ENCODE results near the gene ARHGAP23.

DNA sequence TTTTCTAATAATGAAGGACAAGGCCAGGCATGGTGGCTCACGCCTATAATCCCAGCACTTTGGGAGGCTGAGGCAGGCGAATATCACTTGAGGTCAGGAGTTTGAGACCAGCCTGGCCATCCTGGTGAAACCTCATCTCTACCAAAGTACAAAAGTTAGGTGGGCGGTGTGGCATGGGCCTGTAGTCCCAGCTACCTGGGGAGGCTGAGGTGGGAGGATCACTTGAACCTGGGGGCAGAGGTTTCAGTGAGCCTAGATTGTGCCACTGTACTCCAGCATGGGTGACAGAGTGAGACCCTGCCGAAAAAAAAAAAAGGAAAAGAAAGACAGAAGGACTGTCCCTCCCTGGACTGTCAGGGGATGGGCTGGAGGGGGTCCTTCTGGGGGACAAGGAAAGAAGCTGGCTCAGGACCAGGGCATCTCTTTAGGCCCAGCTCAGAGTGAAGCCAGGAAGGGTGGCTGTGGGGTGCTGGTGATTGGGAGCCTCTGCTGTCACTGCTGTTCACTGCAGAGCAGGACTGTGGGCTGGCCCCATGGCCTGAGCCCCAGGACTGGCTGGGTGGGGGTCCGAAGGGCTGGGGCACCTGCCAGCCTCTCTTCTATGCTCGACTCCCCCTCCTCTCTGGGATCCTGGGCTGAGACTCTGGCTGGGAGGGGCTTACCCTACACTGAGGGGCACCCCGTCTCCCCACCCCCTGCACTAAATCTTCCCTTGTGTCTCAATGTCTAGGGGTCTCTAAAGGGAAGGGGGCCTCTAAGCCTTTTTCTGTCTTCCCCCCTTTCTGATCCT is 909 bp upstream of the ARHGAP23 start:
- TF ChIP-seq, protein P1, sequence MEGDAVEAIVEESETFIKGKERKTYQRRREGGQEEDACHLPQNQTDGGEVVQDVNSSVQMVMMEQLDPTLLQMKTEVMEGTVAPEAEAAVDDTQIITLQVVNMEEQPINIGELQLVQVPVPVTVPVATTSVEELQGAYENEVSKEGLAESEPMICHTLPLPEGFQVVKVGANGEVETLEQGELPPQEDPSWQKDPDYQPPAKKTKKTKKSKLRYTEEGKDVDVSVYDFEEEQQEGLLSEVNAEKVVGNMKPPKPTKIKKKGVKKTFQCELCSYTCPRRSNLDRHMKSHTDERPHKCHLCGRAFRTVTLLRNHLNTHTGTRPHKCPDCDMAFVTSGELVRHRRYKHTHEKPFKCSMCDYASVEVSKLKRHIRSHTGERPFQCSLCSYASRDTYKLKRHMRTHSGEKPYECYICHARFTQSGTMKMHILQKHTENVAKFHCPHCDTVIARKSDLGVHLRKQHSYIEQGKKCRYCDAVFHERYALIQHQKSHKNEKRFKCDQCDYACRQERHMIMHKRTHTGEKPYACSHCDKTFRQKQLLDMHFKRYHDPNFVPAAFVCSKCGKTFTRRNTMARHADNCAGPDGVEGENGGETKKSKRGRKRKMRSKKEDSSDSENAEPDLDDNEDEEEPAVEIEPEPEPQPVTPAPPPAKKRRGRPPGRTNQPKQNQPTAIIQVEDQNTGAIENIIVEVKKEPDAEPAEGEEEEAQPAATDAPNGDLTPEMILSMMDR (IDR thresholded peaks at IDR 0.05), result no peak
- TF ChIP-seq POLR2A (IDR thresholded peaks at IDR 0.05), result no peak
